Astrocyte of the spinal cord (primary cell): ENCODE results near the gene COL11A1.
A peak's percentile ranks its signal among the peaks of the same experiment; 100 is the strongest.

Experiments
- DNase-seq: peaks from one replicate; pipeline ENCODE4 v3.0.0; 2011; ENCODE audit warnings: low read depth, low spot score
- H3K4me3 ChIP-seq: 2 replicates; pipeline ENCODE4 v1.5.1; 2011; ENCODE audit warnings: low read depth, mild to moderate bottlenecking, low read length, moderate library complexity
- CTCF ChIP-seq: IDR thresholded peaks from 2 replicates; pipeline ENCODE4 v1.5.1; 2012; ENCODE audit warnings: low read depth, mild to moderate bottlenecking, low read length, inconsistent platforms
- in situ Hi-C: cut with HindIII; loops from 2 replicates; pipeline ENCODE4 v1.10.0; 2017; ENCODE audit warnings: low sequenced_read_pairs

The COL11A1 gene

GRCh38 chr1:103111926-103112325 lies 3.6 kb upstream of the COL11A1 start:
- DNase-seq = peak; percentile 8
- in situ Hi-C loops = no loop called here
- TF ChIP-seq CTCF = no peak

GRCh38 chr1:103110701-103111100 lies 2.4 kb upstream of the COL11A1 start:
- no peak overlapping the region for H3K4me3 ChIP-seq
- in situ Hi-C loops = no loop called here
- peak; percentile 40 for DNase-seq
- TF ChIP-seq CTCF = no peak

More at GRCh38 chr1:103111926-103112325, 3.6 kb upstream of the COL11A1 start:
- H3K4me3 ChIP-seq = no peak overlapping the region

GRCh38 chr1:103109311-103109920 lies 1.1 kb upstream of the COL11A1 start:
- in situ Hi-C loops = no loop called here
- no peak for TF ChIP-seq CTCF
- H3K4me3 ChIP-seq = no peak overlapping the region
- no peak for DNase-seq

- in situ Hi-C loops = no loop called here
- peak overlapping the region; percentile 60 for H3K4me3 ChIP-seq
- no peak for TF ChIP-seq CTCF
- DNase-seq = peak; percentile 47
Measured at GRCh38 chr1:103107741-103108375, 464 bp downstream of the COL11A1 start.

- peak; percentile 47 for TF ChIP-seq CTCF
- peak; percentile 76 for DNase-seq
- peak overlapping the region; percentile 60 for H3K4me3 ChIP-seq
- in situ Hi-C loops = no loop called here
Measured at GRCh38 chr1:103106426-103107341, 1.6 kb downstream of the COL11A1 start.

- DNase-seq = no peak
- no peak for TF ChIP-seq CTCF
- H3K4me3 ChIP-seq = no peak overlapping the region
- in situ Hi-C loops = no loop called here
Measured at GRCh38 chr1:103101399-103101798, 6.9 kb downstream of the COL11A1 start.
